ENCODE results near the gene MST1R. TPM values are rescaled to one million over a fixed set of nuclear protein-coding genes. Genes with fewer than 3 reads are reported as not detected.
A peak's percentile ranks its signal among the peaks of the same experiment; 100 is the strongest.

The MST1R gene
- total RNA-seq, 4 donors from 2014 or later: 23.1 to 233 (median 146) TPM

DNA sequence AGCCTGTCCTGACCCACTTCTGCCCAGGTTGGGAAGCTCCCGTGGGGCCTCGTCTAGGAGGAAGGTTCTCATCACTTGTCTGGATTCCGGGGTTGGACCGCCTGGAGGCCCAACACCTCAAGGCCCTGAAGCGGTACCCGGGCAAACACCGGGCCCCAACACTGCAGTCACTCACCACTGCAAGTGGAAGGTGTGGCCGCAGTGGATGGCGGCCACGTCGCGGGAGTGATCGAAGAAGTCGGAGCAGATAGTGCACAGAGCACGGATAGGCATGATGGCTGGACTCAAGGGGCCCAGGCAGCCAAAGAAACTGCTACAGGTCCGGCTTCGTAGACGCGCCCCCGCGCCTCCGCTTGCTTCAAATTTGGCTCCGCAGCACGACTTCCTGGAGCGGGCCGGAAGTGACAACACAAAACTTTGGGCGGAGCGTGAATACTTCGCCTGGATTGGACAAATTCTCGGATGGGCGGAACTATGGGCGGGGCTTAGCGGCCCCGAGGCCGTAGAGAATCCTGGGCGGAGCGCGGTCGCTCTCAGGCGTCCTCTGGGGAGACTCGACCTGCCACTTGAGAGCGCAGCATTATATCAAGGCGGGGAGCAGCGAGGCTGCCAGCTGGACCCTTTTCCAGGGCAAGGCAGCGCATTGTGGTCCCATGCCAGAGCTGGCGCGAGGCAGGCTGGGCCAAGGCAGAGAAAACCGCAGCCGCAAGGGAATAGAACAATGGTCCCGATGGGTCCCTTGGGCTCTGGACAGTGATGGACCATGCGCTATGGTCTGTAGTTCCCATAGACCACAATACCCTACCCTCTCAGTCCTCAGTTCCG lies 47.3 kb downstream of the MST1R start, which contains the start of gene TRAIP:
Gene TRAIP (minus strand): TSS at position 384 of the 825 bp plus-strand sequence. CDS start 111 bp downstream, at position 273.
- peak; percentile 93 to 97 (median 96) for DNase-seq
- Histone ChIP-seq H3K4me3 (peak within 1 kb of the TSS; percentile 44 to 69 (median 62)), H3K9me3 (no peaks in the 10 kb centered on the region), H3K27ac (peak within 1 kb of the TSS; percentile 57 to 80 (median 67)), H3K4me1 (peaks cover 0 to 8% (median 2%) of the 10 kb centered on the region in 4 donors), H3K27me3 (no peaks in the 10 kb centered on the region), H3K36me3 (no peaks in the 10 kb centered on the region)
- peak; percentile 20 to 54 for TF ChIP-seq POLR2A (IDR thresholded peaks at IDR 0.05)
- TF ChIP-seq, protein P1, sequence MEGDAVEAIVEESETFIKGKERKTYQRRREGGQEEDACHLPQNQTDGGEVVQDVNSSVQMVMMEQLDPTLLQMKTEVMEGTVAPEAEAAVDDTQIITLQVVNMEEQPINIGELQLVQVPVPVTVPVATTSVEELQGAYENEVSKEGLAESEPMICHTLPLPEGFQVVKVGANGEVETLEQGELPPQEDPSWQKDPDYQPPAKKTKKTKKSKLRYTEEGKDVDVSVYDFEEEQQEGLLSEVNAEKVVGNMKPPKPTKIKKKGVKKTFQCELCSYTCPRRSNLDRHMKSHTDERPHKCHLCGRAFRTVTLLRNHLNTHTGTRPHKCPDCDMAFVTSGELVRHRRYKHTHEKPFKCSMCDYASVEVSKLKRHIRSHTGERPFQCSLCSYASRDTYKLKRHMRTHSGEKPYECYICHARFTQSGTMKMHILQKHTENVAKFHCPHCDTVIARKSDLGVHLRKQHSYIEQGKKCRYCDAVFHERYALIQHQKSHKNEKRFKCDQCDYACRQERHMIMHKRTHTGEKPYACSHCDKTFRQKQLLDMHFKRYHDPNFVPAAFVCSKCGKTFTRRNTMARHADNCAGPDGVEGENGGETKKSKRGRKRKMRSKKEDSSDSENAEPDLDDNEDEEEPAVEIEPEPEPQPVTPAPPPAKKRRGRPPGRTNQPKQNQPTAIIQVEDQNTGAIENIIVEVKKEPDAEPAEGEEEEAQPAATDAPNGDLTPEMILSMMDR (IDR thresholded peaks at IDR 0.05): no peak

DNA sequence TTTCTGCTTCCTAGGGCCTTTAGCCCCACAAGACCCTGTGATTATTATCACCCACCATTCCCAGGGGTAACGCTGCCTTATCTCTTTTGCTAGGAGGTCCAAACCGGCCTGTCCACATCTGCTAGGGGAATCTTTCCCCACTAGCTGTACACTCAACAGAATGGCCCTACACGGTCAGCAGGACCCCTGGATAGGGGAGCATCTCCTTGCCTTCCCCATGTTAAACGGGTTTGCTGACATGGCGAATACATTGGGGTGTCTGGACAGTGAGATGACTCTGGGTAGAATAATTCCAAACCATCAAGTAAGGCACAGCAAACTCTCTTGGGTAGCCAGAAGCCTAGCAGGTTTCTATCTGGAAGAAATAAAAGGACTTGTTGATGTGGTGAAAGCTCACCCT lies 48.0 kb downstream of the MST1R start:
- peak overlapping the region; percentile 44 to 69 (median 62) for H3K4me3 ChIP-seq
- H3K36me3 ChIP-seq: no peaks in the 10 kb centered on the region
- no peaks in the 10 kb centered on the region for H3K27me3 ChIP-seq
- H3K4me1 ChIP-seq: peaks cover 0 to 8% (median 2%) of the 10 kb centered on the region in 4 donors
- H3K9me3 ChIP-seq: no peaks in the 10 kb centered on the region
- DNase-seq: no peak
- peak overlapping the region in 1 of 4 donors; percentile 75 for H3K27ac ChIP-seq
- TF ChIP-seq, protein P1 (IDR thresholded peaks at IDR 0.05): no peak
- TF ChIP-seq POLR2A (IDR thresholded peaks at IDR 0.05): no peak

DNA sequence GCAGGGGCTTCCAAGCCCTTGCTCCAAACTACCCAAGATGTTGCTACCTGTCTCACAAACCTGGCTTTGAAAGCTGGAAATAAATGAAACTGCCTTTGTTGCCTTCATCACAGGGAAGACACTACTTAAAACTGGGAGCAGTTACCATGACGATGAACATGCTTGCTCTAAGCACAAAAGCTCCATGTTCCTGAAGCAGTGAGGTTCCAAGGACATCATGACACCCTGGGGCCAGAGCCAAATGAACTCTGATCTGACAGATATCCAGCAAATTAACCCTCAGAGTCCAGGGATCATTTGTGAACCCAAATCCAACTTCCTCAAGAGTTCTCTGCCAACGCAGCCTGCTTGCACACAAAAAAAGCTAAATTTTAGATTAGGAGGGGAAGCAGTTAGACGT lies 58.0 kb downstream of the MST1R start:
- no peaks in the 10 kb centered on the region for H3K9me3 ChIP-seq
- TF ChIP-seq, protein P1 (IDR thresholded peaks at IDR 0.05): peak in 2 of 6 experiments; percentile 14 to 20
- TF ChIP-seq POLR2A (IDR thresholded peaks at IDR 0.05): no peak
- H3K27ac ChIP-seq: peak overlapping the region in 3 of 4 donors; percentile 22 to 75 (median 67)
- DNase-seq: peak in 1 of 3 donors; percentile 80
- no peak overlapping the region for H3K4me3 ChIP-seq
- peaks cover 0 to 5% (median 0%) of the 10 kb centered on the region in 4 donors for H3K4me1 ChIP-seq
- no peaks in the 10 kb centered on the region for H3K36me3 ChIP-seq
- no peaks in the 10 kb centered on the region for H3K27me3 ChIP-seq

DNA sequence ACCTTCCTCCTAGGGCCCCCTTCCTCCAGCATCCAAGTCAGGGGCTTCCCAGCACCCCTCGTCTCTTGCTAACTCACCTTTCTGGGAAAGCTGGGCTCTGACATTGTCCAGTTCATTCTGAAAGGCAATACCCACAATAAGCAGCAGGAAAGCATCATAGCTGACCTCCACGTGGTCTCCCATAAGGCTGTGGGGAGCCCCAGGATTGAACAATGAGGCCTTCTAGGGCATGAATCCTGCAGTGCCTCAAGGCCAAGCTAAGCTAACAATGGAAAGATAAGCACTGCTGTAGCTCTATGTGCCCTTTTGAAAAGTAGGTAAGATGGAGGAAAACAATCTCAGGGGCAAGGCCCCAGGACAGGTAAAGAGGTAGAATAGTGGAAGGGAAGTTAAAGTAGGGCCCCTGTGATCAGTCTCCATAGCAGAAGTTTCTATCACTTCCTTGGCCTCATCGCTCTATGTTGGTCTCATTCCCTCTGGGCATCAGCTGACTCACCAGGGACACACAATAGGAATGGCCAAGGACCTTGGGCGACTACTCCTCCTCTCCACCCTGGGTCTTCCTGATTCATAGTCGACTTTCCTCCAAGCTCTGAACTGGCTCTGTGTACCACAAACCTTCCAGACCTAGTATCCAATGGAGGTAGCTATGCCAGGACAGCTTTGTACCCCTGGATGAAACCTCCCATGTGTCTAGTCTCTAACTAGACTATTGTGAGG lies 59.0 kb downstream of the MST1R start:
- no peaks in the 10 kb centered on the region for H3K36me3 ChIP-seq
- H3K4me3 ChIP-seq: no peak overlapping the region
- peaks cover 0 to 7% (median 0%) of the 10 kb centered on the region in 4 donors for H3K4me1 ChIP-seq
- no peak for DNase-seq
- H3K27ac ChIP-seq: no peak overlapping the region
- no peaks in the 10 kb centered on the region for H3K27me3 ChIP-seq
- TF ChIP-seq POLR2A (IDR thresholded peaks at IDR 0.05): no peak
- no peaks in the 10 kb centered on the region for H3K9me3 ChIP-seq

DNA sequence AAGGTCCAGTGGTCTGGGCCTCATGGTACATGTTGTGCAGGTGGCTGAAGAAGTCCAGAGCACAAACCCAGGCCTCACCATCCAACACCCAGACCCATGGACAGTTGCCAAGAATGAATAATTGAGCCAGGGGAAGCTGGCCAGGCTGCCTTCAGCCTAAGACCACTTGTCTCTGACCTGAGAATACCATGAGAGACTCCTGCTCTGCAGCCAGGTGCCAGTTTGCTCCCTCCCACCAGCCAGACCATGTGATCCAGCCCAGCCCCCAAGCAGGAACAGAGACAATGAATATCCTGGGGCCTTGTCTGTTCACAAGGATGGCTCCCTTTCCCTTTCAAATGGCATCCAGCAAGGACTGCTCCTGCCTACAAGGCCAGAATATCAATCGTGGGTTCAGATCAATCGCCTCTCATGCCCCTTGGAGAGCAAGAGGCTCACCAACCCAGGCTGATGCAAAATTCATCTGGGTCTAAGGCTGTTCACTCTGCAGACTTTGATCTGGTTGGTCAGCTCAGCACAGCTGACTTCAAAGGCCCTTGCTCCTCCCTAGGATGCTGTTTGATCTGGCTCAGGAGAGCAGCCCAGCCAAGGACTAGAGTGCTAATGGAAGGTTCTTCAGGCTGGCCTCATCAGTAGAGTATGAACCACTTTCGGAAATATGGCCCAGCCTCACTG lies 60.7 kb downstream of the MST1R start:
- TF ChIP-seq, protein P1 (IDR thresholded peaks at IDR 0.05): no peak
- no peak for TF ChIP-seq POLR2A (IDR thresholded peaks at IDR 0.05)
- Histone ChIP-seq H3K36me3 (no peaks in the 10 kb centered on the region), H3K27ac (no peak overlapping the region), H3K4me3 (no peak overlapping the region), H3K27me3 (no peaks in the 10 kb centered on the region), H3K4me1 (peaks cover 0 to 10% (median 0%) of the 10 kb centered on the region in 4 donors), H3K9me3 (no peaks in the 10 kb centered on the region)
- DNase-seq: no peak
